B cell (primary cell): ENCODE results near the gene TNRC6A. TPM values are rescaled to one million over a fixed set of nuclear protein-coding genes. Genes with fewer than 3 reads are reported as not detected.

ENCODE experiments used
- ATAC-seq: fragments of 200-7000 bp; cut with Tn5 transposase; one replicate; pipeline ENCODE4 v1.10.0; 2021; ENCODE audit warnings: low read depth, mild to moderate bottlenecking, moderate number of reproducible peaks, moderate library complexity
- CTCF ChIA-PET: fragments of 350-600 bp; sonication (Branson Sonifier 250); formaldehyde crosslinking; loops from one replicate; lab custom pipeline; 2021; ENCODE audit warnings: antibody characterized with exemption, inconsistent platforms; lab: Charles Lee
- POLR2A ChIA-PET: fragments of 350-600 bp; sonication (Branson Sonifier 250); formaldehyde crosslinking; loops from one replicate; lab custom pipeline; 2021; ENCODE audit warnings: antibody characterized with exemption; lab: Charles Lee
- DNase-seq: peaks from one replicate; pipeline ENCODE4 v3.0.0; 2013
- H2AFZ ChIP-seq: 2 replicates; pipeline ENCODE4 v1.6.1; 2012; ENCODE audit warnings: mild to moderate bottlenecking, low read depth, low read length; ENCODE audit not compliant: insufficient read depth, poor library complexity, severe bottlenecking
- H3K27ac ChIP-seq, 2 donors: 1 replicate in 1 of 2; 2 replicates in 1 of 2; pipeline ENCODE4 v1.5.1; 2012 to 2013; ENCODE audit warnings: low read length in 2 of 2, mild to moderate bottlenecking in 2 of 2, moderate library complexity in 1 of 2
- H3K27me3 ChIP-seq, 4 experiments: fragments of 200-600 bp in 1 of 4; sonication (generic) in 1 of 4; replicated peaks in 1 of 4; 1 replicate in 2 of 4; 2 replicates in 2 of 4; pipeline versions ENCODE4 v1.6.1 to v1.7.0; 2013 to 2016; ENCODE audit warnings: low read length in 3 of 4, mild to moderate bottlenecking in 2 of 4, mixed read lengths in 1 of 4, moderate library complexity in 1 of 4; ENCODE audit not compliant: insufficient read depth in 4 of 4, control insufficient read depth in 3 of 4; ENCODE audit errors: control extremely low read depth in 1 of 4
- H3K36me3 ChIP-seq, 2 experiments: replicated peaks in 1 of 2; 1 replicate in 1 of 2; 2 replicates in 1 of 2; pipeline versions ENCODE4 v1.6.1 to v1.7.1; 2013; ENCODE audit warnings: low read length in 1 of 2; ENCODE audit not compliant: insufficient read depth in 2 of 2, control insufficient read depth in 1 of 2; ENCODE audit errors: control extremely low read depth in 1 of 2, extremely low read depth in 1 of 2
- H3K4me1 ChIP-seq, 2 donors: fragments of 200-600 bp in 1 of 2; sonication (generic) in 1 of 2; 1 replicate in 1 of 2; 2 replicates in 1 of 2; pipeline versions ENCODE4 v1.5.1 to v1.6.1; 2013 to 2017; ENCODE audit warnings: low read length in 2 of 2; ENCODE audit not compliant: control insufficient read depth in 2 of 2, insufficient read depth in 2 of 2
- H3K4me2 ChIP-seq: replicated peaks from 2 replicates; pipeline ENCODE3; 2012; ENCODE audit warnings: mild to moderate bottlenecking, low read depth, low read length; ENCODE audit not compliant: poor library complexity, severe bottlenecking
- H3K4me3 ChIP-seq, 5 experiments: fragments of 200-600 bp in 1 of 5; sonication (generic) in 1 of 5; 1 replicate in 3 of 5; 2 replicates in 2 of 5; pipeline versions ENCODE4 v1.5.1 to v1.7.0; 2011 to 2016; ENCODE audit warnings: low read length in 4 of 5, mild to moderate bottlenecking in 4 of 5, low read depth in 2 of 5, control low read depth in 1 of 5, moderate library complexity in 1 of 5; ENCODE audit not compliant: insufficient read depth in 1 of 5; ENCODE audit errors: control extremely low read depth in 1 of 5, extremely low read depth in 1 of 5
- H3K79me2 ChIP-seq: fragments of 200-600 bp; sonication (generic); one replicate; pipeline ENCODE4 v1.6.0; 2016; ENCODE audit warnings: low read length; ENCODE audit not compliant: control insufficient read depth, insufficient read depth
- H3K9ac ChIP-seq: fragments of 200-600 bp; sonication (generic); 2 replicates; pipeline ENCODE4 v1.6.1; 2017; ENCODE audit warnings: mild to moderate bottlenecking, low read length, moderate library complexity
- H3K9me3 ChIP-seq, 3 donors: one replicate each; pipeline versions ENCODE4 v1.6.1 to v1.7.1; 2013; ENCODE audit warnings: low read length in 2 of 3; ENCODE audit not compliant: control insufficient read depth in 2 of 3, insufficient read depth in 1 of 3; ENCODE audit errors: control extremely low read depth in 1 of 3
- H4K20me1 ChIP-seq: 2 replicates; pipeline ENCODE4 v1.6.0; 2012; ENCODE audit warnings: mild to moderate bottlenecking, low read length; ENCODE audit not compliant: insufficient read depth, control insufficient read depth, poor library complexity, severe bottlenecking
- H3K27ac Mint-ChIP-seq: one replicate; pipeline ENCODE4 v1.8.0; 2021; ENCODE audit warnings: mixed read lengths
- H3K27me3 Mint-ChIP-seq: one replicate; pipeline ENCODE4 v1.8.0; 2021; ENCODE audit warnings: mixed read lengths
- H3K4me1 Mint-ChIP-seq: one replicate; pipeline ENCODE4 v1.8.0; 2021; ENCODE audit warnings: mixed read lengths
- H3K4me3 Mint-ChIP-seq: one replicate; pipeline ENCODE4 v1.8.0; 2021; ENCODE audit warnings: mixed read lengths
- H3K9me3 Mint-ChIP-seq: one replicate; pipeline ENCODE4 v1.8.0; 2022; ENCODE audit warnings: mixed read lengths; ENCODE audit not compliant: insufficient read depth
- EZH2 ChIP-seq: IDR thresholded peaks from 2 replicates; pipeline ENCODE4 v1.6.1; 2012; ENCODE audit warnings: borderline replicate concordance, low read depth, mild to moderate bottlenecking, moderate library complexity, low read length; ENCODE audit not compliant: insufficient read depth, poor library complexity, severe bottlenecking
- WGBS: methylation state at CpG from one replicate; pipeline ENCODE4 v1.1.5; 2013; ENCODE audit warnings: missing lambda C conversion rate; ENCODE audit not compliant: insufficient coverage; 5-methylcytosine and 5-hydroxymethylcytosine counted together
- intact Hi-C: fragments of 100-400 bp; cut with micrococcal nuclease; formaldehyde crosslinking; loops from one replicate; pipeline ENCODE4 v1.10.0; 2022
- polyA plus RNA-seq: library from polyadenylated mRNA; depleted of rRNA; stranded (reverse); fragments of >200 nt; gene quantifications from 2 replicates; pipeline ENCODE4 v1.2.3, GENCODE V29; 2012
- total RNA-seq, 2 donors: library from RNA; stranded (reverse); fragments of 120-200 nt in 1 of 2; gene quantifications; 1 replicate in 1 of 2; 2 replicates in 1 of 2; pipeline versions ENCODE4 v1.2.3 to v1.2.4, GENCODE V29; 2013 to 2022
- TF ChIP-seq, protein P1 (sequence below): fragments of 200-600 bp; IDR thresholded peaks from one replicate; pipeline ENCODE4 v1.8.0; 2022; ENCODE audit warnings: antibody characterized with exemption, mild to moderate bottlenecking

Gene TNRC6A
- total and polyA plus RNA-seq, 2 donors (not counting 1 experiment from before 2014, with no cell fraction given) = 79.3 to 104 TPM

DNA sequence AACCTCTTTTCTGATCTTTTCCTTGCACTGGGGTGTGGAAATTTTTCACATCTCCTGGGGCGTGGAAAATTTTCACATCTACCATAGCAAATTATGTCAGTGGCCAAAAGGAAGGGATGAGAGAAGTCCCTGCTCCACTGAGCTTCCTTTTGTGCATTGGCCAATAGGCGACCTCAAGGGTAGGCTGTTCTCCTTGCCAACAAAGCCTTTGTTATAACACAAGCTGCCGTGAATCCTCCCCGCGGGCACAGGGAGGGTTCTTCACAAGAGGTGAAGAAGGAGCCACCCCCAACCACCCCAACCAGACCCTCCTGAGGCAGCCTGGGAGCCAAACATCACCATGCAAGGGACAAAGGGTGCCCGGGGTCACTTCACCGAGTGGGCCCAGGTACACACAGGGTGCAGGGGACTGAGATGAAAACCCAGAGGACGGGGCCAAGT lies 122.8 kb downstream of the TNRC6A start:
- intact Hi-C loops = no loop called here
- Histone ChIP-seq H3K9me3 (peaks cover 0 to 7% (median 0%) of the 10 kb centered on the region in 3 donors), H3K4me1 (no peaks in the 10 kb centered on the region), H3K9ac (no peak overlapping the region), H3K27ac (no peak overlapping the region), H3K4me2 (no peak overlapping the region), H3K36me3 (no peaks in the 10 kb centered on the region), H3K4me3 (no peak overlapping the region), H3K79me2 (no peaks in the 10 kb centered on the region), H4K20me1 (no peaks in the 10 kb centered on the region), H3K27me3 (peaks cover 0 to under 1% (median 0%) of the 10 kb centered on the region in 4 experiments), H2AFZ (no peak overlapping the region)
- no peak overlapping the region for H3K27ac Mint-ChIP-seq
- no peak for TF ChIP-seq EZH2
- TF ChIP-seq, protein P1, sequence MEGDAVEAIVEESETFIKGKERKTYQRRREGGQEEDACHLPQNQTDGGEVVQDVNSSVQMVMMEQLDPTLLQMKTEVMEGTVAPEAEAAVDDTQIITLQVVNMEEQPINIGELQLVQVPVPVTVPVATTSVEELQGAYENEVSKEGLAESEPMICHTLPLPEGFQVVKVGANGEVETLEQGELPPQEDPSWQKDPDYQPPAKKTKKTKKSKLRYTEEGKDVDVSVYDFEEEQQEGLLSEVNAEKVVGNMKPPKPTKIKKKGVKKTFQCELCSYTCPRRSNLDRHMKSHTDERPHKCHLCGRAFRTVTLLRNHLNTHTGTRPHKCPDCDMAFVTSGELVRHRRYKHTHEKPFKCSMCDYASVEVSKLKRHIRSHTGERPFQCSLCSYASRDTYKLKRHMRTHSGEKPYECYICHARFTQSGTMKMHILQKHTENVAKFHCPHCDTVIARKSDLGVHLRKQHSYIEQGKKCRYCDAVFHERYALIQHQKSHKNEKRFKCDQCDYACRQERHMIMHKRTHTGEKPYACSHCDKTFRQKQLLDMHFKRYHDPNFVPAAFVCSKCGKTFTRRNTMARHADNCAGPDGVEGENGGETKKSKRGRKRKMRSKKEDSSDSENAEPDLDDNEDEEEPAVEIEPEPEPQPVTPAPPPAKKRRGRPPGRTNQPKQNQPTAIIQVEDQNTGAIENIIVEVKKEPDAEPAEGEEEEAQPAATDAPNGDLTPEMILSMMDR = no peak
- DNase-seq (no peak), ATAC-seq (no peak)
- H3K4me3 Mint-ChIP-seq = no peak overlapping the region
- no peaks in the 10 kb centered on the region for H3K9me3 Mint-ChIP-seq
- ChIA-PET POLR2A (no interaction called here), CTCF (no interaction called here)
- no peaks in the 10 kb centered on the region for H3K4me1 Mint-ChIP-seq
- H3K27me3 Mint-ChIP-seq = peaks cover 7% of the 10 kb centered on the region
- 82% methylated on average over 3 of the region's 8 CpGs for WGBS

- Histone ChIP-seq H4K20me1 (no peaks in the 10 kb centered on the region), H3K4me2 (no peak overlapping the region), H3K36me3 (no peaks in the 10 kb centered on the region), H2AFZ (no peak overlapping the region), H3K4me1 (no peaks in the 10 kb centered on the region), H3K4me3 (no peak overlapping the region), H3K27me3 (peaks cover 0 to 4% (median 0%) of the 10 kb centered on the region in 4 experiments), H3K9ac (no peak overlapping the region), H3K79me2 (no peaks in the 10 kb centered on the region), H3K9me3 (peaks cover 0 to 7% (median 0%) of the 10 kb centered on the region in 3 donors), H3K27ac (no peak overlapping the region)
- 88% methylated on average over 8 of the region's 8 CpGs for WGBS
- ChIA-PET POLR2A (no interaction called here), CTCF (no interaction called here)
- ATAC-seq (no peak), DNase-seq (no peak)
- no peaks in the 10 kb centered on the region for H3K4me1 Mint-ChIP-seq
- intact Hi-C loops = no loop called here
- H3K9me3 Mint-ChIP-seq = no peaks in the 10 kb centered on the region
- peaks cover 10% of the 10 kb centered on the region for H3K27me3 Mint-ChIP-seq
- no peak overlapping the region for H3K4me3 Mint-ChIP-seq
- no peak overlapping the region for H3K27ac Mint-ChIP-seq
- TF ChIP-seq, protein P1 = no peak
- TF ChIP-seq EZH2 = no peak
These were observed 123.8 kb downstream of the TNRC6A start for GRCh38 chr16:24853169-24853824.
